ENCODE results near the gene MCRIP2.

MCRIP2 gene

GRCh38 chr16:649631-650030, 8.0 kb downstream of the MCRIP2 start:
- FAIRE-seq: no peak

- no peak for FAIRE-seq
Measured at GRCh38 chr16:651844-652243, 10.2 kb downstream of the MCRIP2 start.

- no peak for FAIRE-seq
Measured at GRCh38 chr16:652454-653305, 11.1 kb downstream of the MCRIP2 start.

GRCh38 chr16:654034-654433, 12.4 kb downstream of the MCRIP2 start:
- FAIRE-seq: no peak

- FAIRE-seq: no peak
Measured at GRCh38 chr16:657487-657886, 15.9 kb downstream of the MCRIP2 start.

DNA sequence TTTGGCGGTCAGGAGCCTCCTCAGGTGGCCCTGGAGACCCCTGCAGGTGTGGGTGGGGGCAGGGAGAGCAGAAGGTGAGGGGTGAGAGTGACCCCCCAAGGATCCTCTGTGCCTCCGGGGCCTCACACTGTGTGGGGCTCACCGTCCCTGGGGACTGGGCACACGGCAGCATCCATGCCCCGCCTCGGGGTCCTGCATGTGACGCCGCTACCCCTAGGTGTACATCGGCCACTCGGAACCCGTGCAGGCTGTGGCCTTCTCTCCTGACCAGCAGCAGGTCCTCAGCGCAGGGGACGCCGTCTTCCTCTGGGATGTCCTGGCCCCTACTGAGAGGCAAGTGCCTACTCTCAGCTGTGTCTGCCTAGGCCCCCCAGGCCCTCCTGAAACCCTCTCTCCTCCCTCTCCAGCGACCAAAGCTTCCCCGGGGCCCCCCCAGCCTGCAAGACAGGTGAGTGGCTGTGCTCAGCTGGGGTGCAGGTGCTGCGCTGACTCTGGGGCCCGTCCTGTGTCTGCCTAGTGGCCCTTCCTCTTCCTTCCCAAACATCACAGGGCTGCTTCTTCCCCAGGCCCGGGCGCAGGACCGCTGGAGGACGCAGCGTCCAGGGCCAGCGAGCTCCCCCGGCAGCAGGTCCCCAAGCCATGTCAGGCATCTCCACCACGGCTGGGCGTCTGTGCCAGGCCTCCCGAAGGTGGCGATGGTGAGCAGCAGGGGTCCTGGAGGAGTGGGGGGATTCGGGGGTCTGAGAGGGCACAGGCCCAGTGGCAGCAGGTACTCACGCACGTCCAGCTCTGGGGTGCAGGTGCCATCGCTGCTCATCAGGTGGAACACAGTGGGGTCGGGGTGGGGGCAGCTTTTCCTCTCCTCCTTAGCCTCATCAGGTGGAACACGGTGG, 17.3 kb downstream of the MCRIP2 start:
- FAIRE-seq: no peak

DNA sequence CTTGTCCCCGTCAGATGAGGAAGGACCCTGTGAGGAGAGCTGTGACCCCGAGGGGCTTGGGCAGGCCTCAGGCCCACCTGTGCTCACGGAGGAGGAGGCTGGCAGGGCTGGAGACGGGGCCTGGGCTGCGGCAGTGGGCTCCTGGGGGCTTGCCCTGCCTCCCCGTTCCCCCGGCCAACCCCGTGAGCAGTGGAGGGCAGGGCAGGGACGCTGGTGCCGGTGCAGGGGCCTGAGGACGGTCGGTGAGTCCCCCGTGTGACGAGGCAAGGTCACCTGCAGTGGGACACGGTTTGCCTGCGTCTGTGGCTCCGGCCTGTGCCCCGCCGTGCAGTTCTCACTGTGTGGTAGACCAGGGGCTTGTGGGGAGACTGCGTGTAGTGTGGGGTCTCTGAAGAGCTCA, 18.0 kb downstream of the MCRIP2 start:
- no peak for FAIRE-seq

GRCh38 chr16:660132-660458, 18.5 kb downstream of the MCRIP2 start:
- no peak for FAIRE-seq

DNA sequence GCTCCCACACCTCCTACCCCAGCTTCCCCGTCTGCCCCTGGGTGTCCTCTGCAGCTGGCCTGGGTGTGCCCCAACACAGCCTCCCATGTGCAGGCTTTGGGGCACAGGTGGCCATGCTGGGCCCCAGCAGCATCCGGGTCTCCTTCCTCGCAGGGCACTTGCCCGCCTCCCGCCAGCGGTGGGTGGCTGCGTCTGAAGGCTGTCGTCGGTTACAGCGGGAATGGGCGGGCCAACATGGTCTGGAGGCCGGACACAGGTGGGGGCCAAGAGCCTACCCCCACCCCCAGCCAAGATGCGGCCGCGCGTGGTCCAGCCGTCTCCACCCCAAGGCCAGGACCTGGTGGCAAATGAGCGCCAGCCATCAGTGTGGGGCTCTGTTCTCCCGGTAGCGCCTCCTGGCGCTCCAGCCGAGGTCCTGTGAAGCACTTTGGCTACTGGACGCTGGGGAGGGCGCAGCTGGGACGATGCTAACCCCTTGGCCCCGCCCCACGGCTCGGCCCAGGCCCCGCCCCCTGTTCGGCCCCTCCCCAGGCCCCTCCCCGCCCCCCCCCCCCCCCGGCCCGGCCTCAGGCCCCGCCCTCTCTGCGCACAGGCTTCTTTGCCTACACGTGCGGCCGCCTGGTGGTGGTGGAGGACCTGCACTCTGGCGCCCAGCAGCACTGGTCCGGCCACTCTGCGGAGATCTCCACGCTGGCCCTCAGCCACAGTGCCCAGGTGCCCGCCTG, 19.0 kb downstream of the MCRIP2 start:
- FAIRE-seq: no peak

GRCh38 chr16:661184-661821, 19.7 kb downstream of the MCRIP2 start:
- FAIRE-seq: no peak

- no peak for FAIRE-seq
Measured at GRCh38 chr16:662095-662494, 20.5 kb downstream of the MCRIP2 start.

GRCh38 chr16:662597-662996, 21.0 kb downstream of the MCRIP2 start:
- no peak for FAIRE-seq

DNA sequence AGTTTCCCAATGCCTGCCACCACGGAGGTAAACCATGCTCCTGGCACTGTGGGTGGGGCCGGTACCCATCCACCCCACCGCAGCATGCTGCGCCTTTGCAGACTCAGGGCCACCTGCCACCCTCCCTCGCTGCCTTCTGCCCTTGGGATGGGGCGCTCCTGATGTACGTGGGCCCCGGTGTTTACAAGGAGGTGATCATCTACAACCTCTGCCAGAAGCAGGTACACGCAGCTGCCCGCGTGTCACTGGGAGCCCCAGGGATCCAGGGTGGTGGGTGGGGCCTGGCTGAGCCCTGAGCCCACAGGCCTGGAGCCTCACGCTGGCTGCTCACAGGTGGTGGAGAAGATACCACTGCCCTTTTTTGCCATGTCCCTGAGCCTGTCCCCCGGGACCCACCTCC, 24.9 kb downstream of the MCRIP2 start:
- no peak for FAIRE-seq

DNA sequence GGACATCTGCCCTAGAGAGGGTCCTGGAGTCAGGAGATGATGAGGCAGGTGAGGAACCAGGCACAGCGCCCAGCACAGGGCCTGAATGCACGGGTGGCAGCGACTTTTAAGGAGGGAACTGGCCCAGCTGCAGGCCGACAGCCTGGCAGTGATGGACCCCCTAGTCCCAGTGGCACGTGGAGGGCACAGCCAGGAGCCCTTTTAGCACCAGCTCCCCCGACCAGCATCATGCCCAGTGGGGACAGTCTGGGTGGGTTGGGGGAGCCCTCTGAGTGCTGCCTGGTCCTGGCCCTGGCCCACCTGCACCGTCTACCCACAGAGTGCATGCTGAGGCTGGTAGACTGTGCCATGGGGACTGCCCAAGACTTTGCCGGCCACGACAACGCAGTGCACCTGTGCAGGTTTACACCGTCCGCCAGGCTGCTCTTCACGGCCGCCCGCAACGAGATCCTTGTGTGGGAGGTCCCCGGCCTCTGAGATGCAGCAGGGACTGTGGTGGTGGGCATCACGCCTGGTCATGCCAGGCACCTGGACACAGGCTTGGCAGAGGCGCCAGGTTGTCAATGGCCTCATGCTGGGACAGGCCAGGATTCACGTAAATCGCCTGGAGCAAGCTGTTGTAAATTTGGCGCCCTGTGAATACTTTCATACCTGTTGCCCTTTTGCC, 25.6 kb downstream of the MCRIP2 start:
- no peak for FAIRE-seq

DNA sequence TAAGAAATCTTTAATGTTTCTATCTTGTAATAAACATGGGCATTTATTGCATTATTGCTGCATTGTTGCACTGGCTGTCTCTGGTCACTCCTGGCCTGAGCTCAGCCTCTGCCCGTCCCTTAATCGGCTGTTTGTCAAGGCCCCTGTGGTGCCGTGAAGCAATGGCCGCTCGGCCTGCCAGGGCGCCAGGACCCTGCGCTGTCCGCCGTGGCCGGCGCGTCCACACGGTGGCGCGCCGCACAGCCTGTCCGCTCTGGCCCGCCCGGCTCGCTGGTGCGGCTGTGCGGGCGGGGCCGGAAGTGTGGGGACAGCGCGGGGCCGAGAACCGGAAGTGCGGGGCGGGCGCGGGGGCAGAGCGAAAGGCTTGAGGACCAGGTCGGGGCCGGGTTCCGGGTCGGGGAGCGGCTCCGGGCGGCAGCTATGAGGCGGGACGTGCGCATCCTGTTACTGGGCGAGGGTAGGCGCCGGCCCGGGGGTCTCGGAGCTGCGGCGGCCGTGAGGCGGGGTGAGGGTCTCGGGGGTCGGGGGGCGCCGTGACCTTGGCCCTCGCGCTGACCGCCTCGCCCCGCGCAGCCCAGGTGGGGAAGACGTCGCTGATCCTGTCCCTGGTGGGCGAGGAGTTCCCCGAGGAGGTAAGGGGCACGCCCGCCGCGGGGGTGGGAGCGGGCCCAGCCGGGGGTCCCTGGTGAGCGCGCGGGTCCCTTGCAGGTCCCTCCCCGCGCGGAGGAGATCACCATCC, 26.3 kb downstream of the MCRIP2 start, which contains the start of gene RHOT2:
Gene RHOT2, plus strand, starts transcription at position 353 of the 739 bp plus-strand sequence. Its CDS starts 68 bp downstream, at position 421.
- no peak for FAIRE-seq

- no peak for FAIRE-seq
Measured at GRCh38 chr16:668519-669171, 27.0 kb downstream of the MCRIP2 start.

DNA sequence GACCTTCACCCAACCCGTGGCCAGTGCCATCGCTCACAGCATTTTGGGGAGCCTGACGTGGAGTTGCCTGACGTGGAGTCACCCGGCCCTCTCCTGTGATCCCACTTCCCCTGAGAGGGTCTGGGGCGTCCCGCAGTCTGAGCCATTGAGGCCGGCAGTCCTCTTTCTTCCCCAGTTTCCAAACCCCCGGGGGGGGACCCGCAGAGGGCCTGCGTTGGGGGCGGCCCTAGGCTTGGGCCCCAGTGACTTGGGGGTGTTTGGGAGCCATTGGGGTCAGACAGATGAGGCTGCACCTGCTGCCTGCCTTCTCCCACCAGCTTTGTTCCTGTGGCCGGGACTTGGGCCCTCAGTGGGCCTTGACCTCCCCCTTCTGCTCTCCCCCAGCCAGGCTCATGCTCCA, 28.0 kb downstream of the MCRIP2 start:
- no peak for FAIRE-seq

- no peak for FAIRE-seq
Measured at GRCh38 chr16:670485-671352, 29.1 kb downstream of the MCRIP2 start.

DNA sequence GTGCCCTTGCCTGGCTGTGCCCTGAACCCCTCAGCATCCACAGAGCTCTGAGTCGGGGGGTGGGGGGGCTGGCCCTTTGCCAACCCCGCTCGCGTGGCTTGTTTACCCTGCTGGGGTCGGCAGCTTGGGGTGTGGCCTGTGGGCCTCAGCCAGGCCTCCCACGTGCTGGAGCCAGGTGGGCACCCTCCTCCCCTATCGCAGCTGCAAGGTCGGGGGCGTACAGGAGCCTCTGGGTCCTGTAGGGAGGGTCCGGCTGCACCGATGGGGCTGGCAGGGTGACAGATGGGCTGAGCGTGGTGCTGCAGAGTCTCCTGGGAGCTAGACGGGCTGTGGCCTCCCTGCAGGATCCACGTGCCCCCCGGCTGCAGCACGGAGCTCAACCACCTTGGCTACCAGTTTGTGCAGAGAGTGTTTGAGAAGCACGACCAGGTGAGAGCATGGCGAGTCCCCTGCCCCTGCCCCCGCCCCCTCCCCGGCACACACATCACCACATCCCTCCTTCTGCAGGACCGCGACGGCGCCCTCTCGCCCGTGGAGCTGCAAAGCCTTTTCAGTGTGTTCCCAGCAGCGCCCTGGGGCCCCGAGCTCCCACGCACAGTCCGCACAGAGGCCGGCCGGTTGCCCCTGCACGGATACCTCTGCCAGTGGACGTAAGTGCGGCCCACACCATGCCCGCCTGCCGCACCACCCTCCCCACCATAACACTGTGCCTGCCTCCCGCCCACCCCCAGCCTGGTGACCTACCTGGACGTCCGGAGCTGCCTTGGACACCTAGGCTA, 29.9 kb downstream of the MCRIP2 start:
- no peak for FAIRE-seq
